PC-3 (cell line): ENCODE data around the gene ARHGAP15. TPM values are rescaled to one million over a fixed set of nuclear protein-coding genes. Genes with fewer than 3 reads are reported as not detected.

Experiments used
- ATAC-seq: fragments of 200-7000 bp; cut with Tn5 transposase; 2 replicates; pipeline ENCODE4 v1.9.1; 2020; ENCODE audit warnings: mild to moderate bottlenecking, moderate library complexity
- BruUV-seq: library from RNA; stranded (reverse); fragments of 400-500 nt; replicated peaks from 2 replicates; lab custom pipeline; 2021; lab: Mats Ljungman, UMichigan
- CTCF ChIA-PET: fragments of 300-600 bp; sonication (Branson Sonifier 250); formaldehyde crosslinking; loops from one replicate; lab custom pipeline; 2022; ENCODE audit warnings: antibody characterized with exemption; lab: Charles Lee
- POLR2A ChIA-PET: fragments of 300-600 bp; sonication (Branson Sonifier 250); formaldehyde crosslinking; loops from one replicate; lab custom pipeline; 2022; ENCODE audit warnings: antibody characterized with exemption; ENCODE audit not compliant: unreplicated experiment; lab: Charles Lee
- DNase-seq: peaks from one replicate; pipeline ENCODE4 v3.0.0-alpha.2; 2015
- H2AFZ ChIP-seq: fragments of 300-600 bp; sonication (generic); 2 replicates; pipeline ENCODE4 v1.6.0; 2016; ENCODE audit warnings: antibody characterized with exemption, low read length
- H3F3A ChIP-seq: fragments of 300-600 bp; sonication (generic); one replicate; pipeline ENCODE4 v1.6.0; 2017; ENCODE audit warnings: antibody characterized with exemption, low read length, control low read depth, mild to moderate bottlenecking; ENCODE audit not compliant: unreplicated experiment
- H3K27ac ChIP-seq: fragments of 300-600 bp; sonication (generic); 2 replicates; pipeline ENCODE4 v1.5.1; 2016; ENCODE audit warnings: mild to moderate bottlenecking, low read length
- H3K27me3 ChIP-seq: fragments of 300-600 bp; sonication (generic); 2 replicates; pipeline ENCODE4 v1.6.1; 2016; ENCODE audit warnings: low read length, mixed read lengths
- H3K36me3 ChIP-seq: fragments of 300-600 bp; sonication (generic); 2 replicates; pipeline ENCODE4 v1.6.1; 2016; ENCODE audit warnings: low read depth, mixed run types, low read length, mixed read lengths
- H3K4me1 ChIP-seq: fragments of 300-600 bp; sonication (generic); 2 replicates; pipeline ENCODE4 v1.5.1; 2016; ENCODE audit warnings: low read length; ENCODE audit not compliant: insufficient read depth
- H3K4me2 ChIP-seq: fragments of 300-600 bp; sonication (generic); 2 replicates; pipeline ENCODE4 v1.6.0; 2016; ENCODE audit warnings: low read length
- H3K4me3 ChIP-seq: fragments of 300-600 bp; sonication (generic); 2 replicates; pipeline ENCODE4 v1.5.1; 2016; ENCODE audit warnings: mild to moderate bottlenecking, low read length, mixed read lengths
- H3K79me2 ChIP-seq: fragments of 300-600 bp; sonication (generic); 2 replicates; pipeline ENCODE4 v1.6.1; 2017; ENCODE audit warnings: low read length, mixed read lengths
- H3K9ac ChIP-seq: fragments of 300-600 bp; sonication (generic); 2 replicates; pipeline ENCODE4 v1.6.0; 2016; ENCODE audit warnings: mild to moderate bottlenecking, low read length
- H3K9me2 ChIP-seq: fragments of 300-600 bp; sonication (generic); replicated peaks from 2 replicates; pipeline ENCODE4 v1.6.1; 2016; ENCODE audit warnings: mixed run types, low read length, mixed read lengths
- H3K9me3 ChIP-seq: fragments of 300-600 bp; sonication (generic); 2 replicates; pipeline ENCODE4 v1.6.1; 2016; ENCODE audit warnings: low read length, mixed read lengths
- H4K20me1 ChIP-seq: fragments of 300-600 bp; sonication (generic); 2 replicates; pipeline ENCODE4 v1.6.1; 2016; ENCODE audit warnings: low read length, mixed read lengths
- EZH2 ChIP-seq: fragments of 300-600 bp; sonication (generic); IDR thresholded peaks from one replicate; pipeline ENCODE4 v1.6.1; 2017; ENCODE audit warnings: antibody characterized with exemption, mild to moderate bottlenecking, low read length; ENCODE audit not compliant: unreplicated experiment
- EZH2phosphoT487 ChIP-seq: fragments of 300-600 bp; sonication (generic); IDR thresholded peaks from 2 replicates; pipeline ENCODE4 v1.6.1; 2018; ENCODE audit warnings: mild to moderate bottlenecking, antibody characterized with exemption, low read length, borderline replicate concordance
- intact Hi-C: fragments of 100-400 bp; cut with micrococcal nuclease; formaldehyde crosslinking; loops from 2 replicates; pipeline ENCODE4 v1.9.0; 2023
- total RNA-seq: library from RNA; depleted of rRNA; stranded (reverse); fragments of >200 nt; gene quantifications from 2 replicates; pipeline ENCODE4 v1.2.3, GENCODE V29; 2014
- TF ChIP-seq, protein P1 (sequence below): fragments of 300-600 bp; sonication (generic); conservative IDR thresholded peaks from 2 replicates; pipeline ENCODE4 v1.5.1; 2017; ENCODE audit warnings: antibody characterized with exemption, low read depth, mild to moderate bottlenecking, low read length

The ARHGAP15 gene
- total RNA-seq, 1 experiment from 2014 or later, result not detected

DNA sequence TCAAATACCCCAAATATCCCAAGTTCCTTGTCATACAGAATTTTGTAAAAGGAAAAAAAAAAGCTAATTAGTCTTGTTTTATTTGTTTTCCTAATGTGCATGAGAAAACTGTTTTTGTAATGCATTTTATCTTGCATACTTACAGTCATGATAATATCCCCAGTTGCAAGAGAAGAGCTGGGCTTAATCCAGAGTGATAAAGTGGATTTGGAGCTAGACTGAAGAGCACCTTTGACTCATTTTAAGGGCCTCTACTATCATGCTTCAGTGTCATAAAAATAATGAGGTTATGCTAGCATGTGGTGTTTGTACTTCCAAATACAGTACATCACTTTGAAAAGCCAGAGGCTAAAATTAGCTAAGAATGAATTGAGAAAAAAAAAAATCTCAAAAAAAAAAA lies 26.4 kb downstream of the ARHGAP15 start:
- CTCF ChIA-PET, result no interaction called here
- H2AFZ ChIP-seq, result no peak overlapping the region
- no TSS peak for BruUV-seq

DNA sequence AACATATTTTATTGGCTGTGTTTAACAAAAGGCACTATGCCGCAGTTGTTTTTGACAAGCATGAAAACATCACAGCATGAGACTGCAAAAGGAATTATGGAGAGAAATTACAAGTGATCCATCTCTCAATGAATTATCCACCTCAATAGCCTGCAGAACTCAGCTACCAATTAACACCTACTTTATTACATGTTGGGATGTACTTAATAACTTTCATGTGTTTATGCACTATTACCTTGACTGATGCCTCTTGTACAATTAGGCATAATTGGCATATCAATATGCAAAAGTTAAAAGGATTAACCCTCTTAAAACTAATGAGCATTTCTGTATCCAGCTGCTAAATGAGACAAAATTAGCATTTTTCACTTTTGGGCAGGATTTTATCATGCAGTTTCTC lies 27.8 kb downstream of the ARHGAP15 start:
- ATAC-seq (no peak), DNase-seq (no peak)
- Histone ChIP-seq H3K27ac (no peak overlapping the region), H3K9ac (no peak overlapping the region), H3K9me2 (no peaks in the 10 kb centered on the region), H3K4me3 (no peak overlapping the region), H3K4me1 (no peaks in the 10 kb centered on the region), H3K36me3 (no peaks in the 10 kb centered on the region), H3K4me2 (no peak overlapping the region), H3K9me3 (no peaks in the 10 kb centered on the region), H3F3A (no peaks in the 10 kb centered on the region), H3K79me2 (no peaks in the 10 kb centered on the region), H3K27me3 (peaks cover 71% of the 10 kb centered on the region), H2AFZ (no peak overlapping the region), H4K20me1 (no peaks in the 10 kb centered on the region)
- TF ChIP-seq, protein P1, sequence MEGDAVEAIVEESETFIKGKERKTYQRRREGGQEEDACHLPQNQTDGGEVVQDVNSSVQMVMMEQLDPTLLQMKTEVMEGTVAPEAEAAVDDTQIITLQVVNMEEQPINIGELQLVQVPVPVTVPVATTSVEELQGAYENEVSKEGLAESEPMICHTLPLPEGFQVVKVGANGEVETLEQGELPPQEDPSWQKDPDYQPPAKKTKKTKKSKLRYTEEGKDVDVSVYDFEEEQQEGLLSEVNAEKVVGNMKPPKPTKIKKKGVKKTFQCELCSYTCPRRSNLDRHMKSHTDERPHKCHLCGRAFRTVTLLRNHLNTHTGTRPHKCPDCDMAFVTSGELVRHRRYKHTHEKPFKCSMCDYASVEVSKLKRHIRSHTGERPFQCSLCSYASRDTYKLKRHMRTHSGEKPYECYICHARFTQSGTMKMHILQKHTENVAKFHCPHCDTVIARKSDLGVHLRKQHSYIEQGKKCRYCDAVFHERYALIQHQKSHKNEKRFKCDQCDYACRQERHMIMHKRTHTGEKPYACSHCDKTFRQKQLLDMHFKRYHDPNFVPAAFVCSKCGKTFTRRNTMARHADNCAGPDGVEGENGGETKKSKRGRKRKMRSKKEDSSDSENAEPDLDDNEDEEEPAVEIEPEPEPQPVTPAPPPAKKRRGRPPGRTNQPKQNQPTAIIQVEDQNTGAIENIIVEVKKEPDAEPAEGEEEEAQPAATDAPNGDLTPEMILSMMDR, result no peak
- BruUV-seq, result no TSS peak
- ChIA-PET POLR2A (no interaction called here), CTCF (no interaction called here)
- intact Hi-C loops, result loop anchor here (5.0 kb wide), 1 partner anchor 45 kb away; no protein-coding TSS in a partner anchor

More for the DNA sequence above, 26.4 kb downstream of the ARHGAP15 start:
- H4K20me1 ChIP-seq, result no peaks in the 10 kb centered on the region
- no peak overlapping the region for H3K4me3 ChIP-seq
- no peaks in the 10 kb centered on the region for H3K79me2 ChIP-seq
- H3F3A ChIP-seq, result no peaks in the 10 kb centered on the region
- TF ChIP-seq EZH2, result no peak
- TF ChIP-seq, protein P1, result no peak
- TF ChIP-seq EZH2phosphoT487, result no peak
- no peak overlapping the region for H3K27ac ChIP-seq
- H3K4me1 ChIP-seq, result no peaks in the 10 kb centered on the region
- ATAC-seq (no peak), DNase-seq (no peak)
- peaks cover 59% of the 10 kb centered on the region for H3K27me3 ChIP-seq
- H3K9me3 ChIP-seq, result no peaks in the 10 kb centered on the region
- no peak overlapping the region for H3K4me2 ChIP-seq
- POLR2A ChIA-PET, result no interaction called here
- H3K9ac ChIP-seq, result no peak overlapping the region
- H3K9me2 ChIP-seq, result no peaks in the 10 kb centered on the region
- intact Hi-C loops, result loop anchor here (5.0 kb wide), 1 partner anchor 43 kb away; no protein-coding TSS in a partner anchor
- no peaks in the 10 kb centered on the region for H3K36me3 ChIP-seq

DNA sequence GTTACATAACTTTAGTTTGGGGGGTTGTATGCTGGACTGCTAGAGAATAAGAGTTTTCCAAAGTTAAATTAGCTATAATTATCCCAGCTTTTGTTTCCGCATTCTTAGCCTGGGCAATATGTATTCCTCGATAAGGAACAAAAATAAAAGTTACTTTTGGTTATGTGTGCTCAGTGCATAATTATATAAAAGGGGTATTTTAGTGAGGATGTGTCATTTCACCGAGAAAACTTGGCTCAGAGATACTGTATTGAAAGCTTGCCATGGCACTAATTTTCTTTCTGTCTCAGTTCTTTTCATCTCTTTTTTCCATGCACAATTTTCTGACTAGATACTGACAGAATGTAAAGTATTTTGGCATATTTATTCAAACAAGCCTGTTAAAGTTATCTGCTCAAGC lies 28.2 kb downstream of the ARHGAP15 start:
- no peak for TF ChIP-seq EZH2
- TF ChIP-seq, protein P1, result no peak
- no peak for TF ChIP-seq EZH2phosphoT487
- Histone ChIP-seq H3F3A (no peaks in the 10 kb centered on the region), H3K9me2 (no peaks in the 10 kb centered on the region), H4K20me1 (no peaks in the 10 kb centered on the region), H3K36me3 (no peaks in the 10 kb centered on the region), H3K4me1 (no peaks in the 10 kb centered on the region), H3K27ac (no peak overlapping the region), H3K9me3 (no peaks in the 10 kb centered on the region), H3K4me2 (no peak overlapping the region), H3K9ac (no peak overlapping the region), H3K4me3 (no peak overlapping the region), H2AFZ (no peak overlapping the region), H3K27me3 (peaks cover 71% of the 10 kb centered on the region), H3K79me2 (no peaks in the 10 kb centered on the region)
- BruUV-seq, result no TSS peak
- ChIA-PET CTCF (no interaction called here), POLR2A (no interaction called here)
- intact Hi-C loops, result loop anchor here (5.0 kb wide), 1 partner anchor 45 kb away; no protein-coding TSS in a partner anchor
- no peak for ATAC-seq
- DNase-seq, result no peak
